HuH-7.5 (cell line): ENCODE measurements around the gene TEX28.
"Not testable (repeated sequence)": the region's sequence is repeated elsewhere in the genome, so short reads cannot be mapped to it uniquely, and the experiment has no call there.

Experiments
- DNase-seq: peaks from one replicate; pipeline ENCODE4 v3.0.0; 2011; ENCODE audit warnings: low spot score

Gene TEX28

GRCh38 chrX:154247377-154248045 is 47.4 kb downstream of the TEX28 start:
- not testable (repeated sequence) for DNase-seq

GRCh38 chrX:154239982-154240503 is 54.9 kb downstream of the TEX28 start:
- DNase-seq: not testable (repeated sequence)

GRCh38 chrX:154238939-154239559 is 55.9 kb downstream of the TEX28 start:
- DNase-seq: not testable (repeated sequence)

- DNase-seq: not testable (repeated sequence)
These were observed 61.3 kb downstream of the TEX28 start for GRCh38 chrX:154233620-154234019.

DNA sequence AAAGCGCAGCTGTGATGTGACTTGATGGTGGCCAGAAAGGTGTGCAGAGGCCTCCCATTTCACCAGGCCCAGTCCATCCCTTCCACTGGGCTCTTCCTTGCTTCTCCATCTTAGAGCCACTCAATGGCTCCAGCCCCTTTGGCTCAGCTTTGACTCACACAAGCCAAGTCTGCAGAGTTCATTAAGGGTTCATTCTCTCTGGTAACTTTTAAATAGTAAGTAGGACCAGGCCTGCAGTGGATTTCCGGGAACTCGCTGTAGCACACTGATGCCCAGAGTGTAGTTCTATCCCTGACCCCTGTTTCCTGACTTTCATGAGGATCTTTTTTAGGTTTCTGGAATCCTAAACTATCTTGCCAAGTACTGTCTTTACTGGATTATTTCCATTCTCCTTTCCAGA is 63.5 kb downstream of the TEX28 start:
- DNase-seq: not testable (repeated sequence)

GRCh38 chrX:154226706-154227105 is 68.2 kb downstream of the TEX28 start:
- not testable (repeated sequence) for DNase-seq

GRCh38 chrX:154225292-154225691 is 69.6 kb downstream of the TEX28 start:
- DNase-seq: not testable (repeated sequence)
